Dedifferentiated amniotic fluid mesenchymal stem cell (primary cell): ENCODE measurements around the gene RAPGEF3.

Experiments
- DNase-seq: peaks from one replicate; pipeline ENCODE4 v3.0.0-alpha.2; 2016; ENCODE audit errors: extremely low spot score

The RAPGEF3 gene

DNA sequence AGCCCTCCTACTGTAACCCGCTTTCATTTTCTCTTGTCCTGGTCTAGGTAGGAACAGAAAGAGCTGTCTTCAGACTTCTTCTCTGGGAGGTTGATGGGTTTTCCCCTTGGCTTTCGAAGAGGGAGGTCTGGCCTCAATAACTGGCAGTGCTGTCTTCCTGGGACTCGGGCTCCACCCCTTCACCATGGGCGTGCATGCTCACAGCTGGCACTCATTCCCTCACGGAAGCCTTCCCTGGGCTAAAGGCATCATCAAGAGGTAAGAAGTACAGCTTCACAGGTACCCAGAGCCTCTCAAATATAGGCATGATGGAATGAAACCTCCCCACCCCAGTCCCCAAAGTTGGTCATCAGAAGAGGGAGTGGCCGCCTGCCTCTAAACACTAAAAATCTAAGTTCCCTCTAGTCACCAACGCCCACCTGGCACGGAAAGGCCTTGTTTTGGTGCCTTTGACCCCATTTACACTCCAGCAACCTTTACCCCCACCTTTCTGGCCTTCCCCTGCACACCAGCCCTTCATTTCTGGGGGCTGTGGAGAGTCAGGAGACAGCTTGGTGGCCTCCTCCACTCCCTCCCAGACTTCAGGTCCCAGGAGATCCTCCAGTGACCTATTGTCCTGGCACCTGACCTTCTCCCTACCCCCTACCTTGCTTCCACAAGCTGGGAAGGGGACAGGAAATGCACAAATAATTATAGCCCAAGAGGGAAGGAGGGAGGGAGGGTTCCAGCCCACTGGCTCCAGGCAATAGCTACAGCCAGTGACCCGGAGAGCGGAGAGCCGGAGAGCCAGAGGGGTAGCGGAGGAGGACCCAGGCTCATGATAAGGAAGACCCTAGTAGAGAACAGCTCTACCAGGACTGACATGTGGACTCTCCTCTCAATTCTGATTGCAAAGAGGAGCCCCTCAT, 2.8 kb downstream of the RAPGEF3 start:
- no peak for DNase-seq

DNA sequence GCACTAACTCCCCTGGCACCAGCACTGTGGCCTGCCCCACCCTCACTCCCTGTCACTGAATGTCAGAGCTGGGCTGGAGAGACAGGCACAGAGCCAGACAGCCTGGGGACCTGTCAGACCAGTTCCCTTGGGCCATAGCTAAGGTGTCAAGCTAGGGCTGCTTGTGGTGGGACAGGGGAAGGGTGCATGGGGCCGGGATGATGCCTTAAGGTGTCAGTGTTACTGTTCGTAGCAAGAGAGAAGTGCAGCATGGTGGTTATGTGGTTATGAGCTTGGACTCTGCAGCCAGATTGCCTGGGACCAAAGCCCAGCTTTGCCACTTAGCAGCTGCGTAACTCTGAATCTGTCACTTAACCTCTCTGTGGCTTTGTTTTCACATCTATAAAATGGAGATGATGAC, 3.8 kb downstream of the RAPGEF3 start:
- no peak for DNase-seq

DNA sequence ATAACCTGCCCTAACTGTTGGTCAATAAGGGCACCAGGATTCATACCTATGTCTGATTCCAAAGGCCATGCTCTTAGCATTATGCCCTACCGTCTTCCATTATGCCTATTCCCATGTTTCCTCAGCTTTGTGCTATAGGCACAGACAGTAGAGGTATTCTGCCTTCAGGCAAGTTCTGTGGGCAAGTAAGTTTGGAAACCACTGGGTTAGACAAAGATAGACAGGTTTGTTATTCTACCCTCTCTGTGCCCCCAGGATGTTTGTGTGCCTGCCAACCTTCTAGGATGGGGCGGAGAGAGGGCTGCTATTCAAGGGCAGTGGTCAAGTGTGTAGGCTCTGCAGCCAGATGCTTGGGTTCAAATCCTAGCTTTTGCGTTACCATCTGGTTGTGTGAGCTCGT, 4.6 kb downstream of the RAPGEF3 start:
- DNase-seq: no peak

DNA sequence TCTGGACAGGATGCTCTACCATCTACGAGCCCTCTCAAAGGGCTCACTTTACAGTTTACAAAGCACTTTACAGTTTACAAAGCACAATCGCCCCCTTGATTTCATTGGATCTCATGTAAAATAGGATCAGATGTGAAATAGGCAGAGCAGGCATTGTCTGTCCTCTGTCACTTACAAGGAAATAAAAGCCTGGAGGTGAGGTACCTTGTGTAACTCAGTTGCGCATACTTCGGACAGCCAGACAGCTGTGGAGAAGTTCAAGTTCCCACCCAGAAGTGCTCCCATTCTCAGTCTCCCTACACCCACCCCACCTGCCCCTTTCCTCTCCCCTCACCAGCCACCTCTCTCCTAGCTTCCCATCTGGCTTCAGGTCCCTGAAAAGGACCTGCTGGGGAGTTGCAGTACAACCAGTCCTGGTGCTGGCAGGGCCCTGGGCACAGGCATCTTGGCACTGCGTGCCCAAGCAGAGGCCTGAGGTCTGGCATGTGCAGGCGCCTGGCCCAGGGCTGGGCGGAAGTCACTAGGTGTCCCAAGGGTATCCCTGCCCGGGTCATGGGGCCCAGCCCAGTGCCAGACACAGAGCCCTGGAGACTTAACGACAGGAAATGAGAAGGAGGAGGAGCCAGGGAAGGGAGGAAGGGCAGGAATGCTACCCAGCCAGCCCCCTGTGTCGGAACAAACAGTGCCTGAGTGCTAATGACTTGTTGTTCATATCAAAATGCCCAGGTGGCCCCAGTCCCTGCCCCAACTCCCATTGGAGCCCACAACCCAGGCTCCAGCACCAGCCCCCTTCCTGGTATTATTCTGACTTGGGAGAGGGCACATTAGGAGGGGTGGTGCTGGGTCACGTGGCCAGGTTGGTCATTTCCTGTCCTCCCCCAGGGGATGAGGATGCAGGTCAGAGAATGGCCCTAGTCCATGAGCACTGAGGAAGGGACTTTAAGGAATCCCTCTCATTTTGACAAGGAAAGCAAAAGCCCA, 5.4 kb downstream of the RAPGEF3 start:
- DNase-seq: no peak

DNA sequence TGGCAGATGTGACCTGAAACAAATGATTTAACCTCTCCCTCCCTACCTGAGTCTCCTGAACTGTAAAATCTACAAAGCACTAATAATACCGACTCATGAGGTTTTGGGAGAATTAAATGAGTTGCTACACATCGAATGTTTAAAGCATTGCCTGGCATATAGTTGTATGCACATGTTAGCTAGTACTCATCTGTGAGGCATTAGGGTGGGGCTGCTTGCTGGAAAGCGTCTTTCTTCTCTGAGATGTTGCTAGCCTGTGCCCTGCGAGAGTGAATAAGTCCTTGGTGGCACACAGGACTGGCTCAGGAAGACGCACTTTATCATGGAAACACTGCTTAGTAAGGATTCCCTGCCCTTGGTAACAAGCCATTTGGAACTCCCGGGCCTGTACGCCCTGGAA, 6.1 kb downstream of the RAPGEF3 start:
- peak; percentile 79 for DNase-seq

DNA sequence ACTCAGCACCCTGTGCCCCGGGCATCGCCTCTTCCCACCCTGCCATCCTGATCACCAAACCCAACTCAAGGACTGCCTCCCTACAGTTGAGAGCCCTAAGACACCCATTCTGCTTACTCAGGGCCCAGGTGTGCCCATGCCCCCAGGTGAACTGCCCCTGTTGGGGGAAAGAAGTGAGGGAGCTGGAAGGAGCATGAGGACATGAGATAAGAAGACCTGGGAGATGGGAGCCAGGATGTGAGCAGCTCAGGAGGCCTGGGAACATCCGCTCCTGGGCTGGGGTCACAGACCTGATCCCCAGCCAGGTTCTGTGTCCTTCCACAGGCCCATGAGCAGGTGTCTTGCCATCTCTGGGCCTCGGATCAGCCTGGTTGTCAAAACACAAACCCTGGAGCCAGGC, 6.6 kb downstream of the RAPGEF3 start:
- no peak for DNase-seq

DNA sequence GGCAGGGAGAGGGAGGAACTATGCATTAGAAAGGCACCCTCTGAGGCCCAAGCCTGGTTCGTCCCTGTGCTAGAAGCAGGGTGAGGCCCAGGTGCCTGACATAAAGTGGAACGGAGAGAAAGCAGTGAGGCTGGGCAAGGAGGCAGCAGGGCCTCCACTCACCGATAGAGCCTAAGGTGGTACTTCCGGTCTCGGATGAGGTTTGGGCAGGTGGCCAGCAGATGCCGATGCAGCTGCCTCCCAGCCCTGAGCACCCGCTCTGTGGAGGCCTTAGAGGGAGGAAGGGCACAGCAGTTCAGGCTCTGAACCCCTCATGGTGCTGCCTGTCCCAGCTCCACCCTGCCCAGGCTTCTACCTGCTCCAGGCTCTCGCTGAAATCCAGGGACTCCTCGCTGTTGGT, 7.1 kb downstream of the RAPGEF3 start:
- no peak for DNase-seq

DNA sequence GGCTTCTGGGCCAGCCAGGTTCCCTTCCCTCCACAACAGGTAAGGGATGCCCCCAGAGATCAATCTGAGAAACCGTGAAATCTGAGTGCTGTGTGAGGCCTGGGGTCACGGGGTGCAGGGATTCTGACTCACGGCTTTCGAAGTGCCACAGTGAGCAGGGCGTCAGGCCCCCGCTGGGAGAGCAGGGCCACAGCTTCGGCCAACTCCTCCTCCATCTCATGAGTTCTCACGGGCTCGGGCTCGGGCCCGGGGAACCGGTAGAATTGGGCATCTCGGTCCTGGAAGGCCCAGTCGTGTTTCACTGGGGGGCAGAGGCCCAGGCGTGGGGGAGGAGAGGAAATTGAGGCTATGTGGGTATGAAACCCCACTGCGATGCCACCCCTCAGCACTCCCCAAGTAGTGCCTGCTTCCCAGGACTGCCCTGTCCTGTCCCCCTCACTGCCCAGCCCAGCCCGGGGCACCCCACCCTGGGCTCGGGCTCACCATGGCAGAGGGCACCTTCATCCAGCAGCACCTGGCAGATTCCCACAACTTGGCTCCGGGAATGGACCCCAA, 7.7 kb downstream of the RAPGEF3 start:
- DNase-seq: no peak

DNA sequence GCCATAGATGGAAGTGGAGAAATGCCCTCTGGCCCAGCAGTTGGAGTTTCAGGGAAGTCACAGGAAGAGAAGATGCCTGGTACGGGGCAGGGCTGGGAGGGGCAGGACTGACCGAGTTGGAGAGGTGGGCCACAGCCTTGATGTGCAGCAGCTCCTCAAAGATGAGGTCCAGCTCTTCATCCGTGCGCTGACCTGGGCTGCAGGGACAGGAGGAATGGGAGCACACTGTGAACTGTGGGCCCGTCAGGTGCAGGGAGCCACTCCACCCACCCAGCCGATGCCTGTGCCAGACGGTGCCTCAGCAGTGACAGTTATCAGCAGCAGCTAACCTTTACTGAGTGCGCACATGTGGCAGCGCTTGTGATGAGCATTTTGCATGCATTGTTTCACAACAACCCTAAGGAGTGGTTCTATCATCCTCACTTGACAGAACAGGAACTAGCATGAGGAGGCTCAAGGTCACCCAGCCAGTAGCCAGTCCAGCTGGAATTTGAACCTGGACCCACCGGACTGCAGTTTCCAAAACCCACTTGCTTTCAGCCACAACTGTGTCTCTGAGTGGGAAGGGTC, 8.4 kb downstream of the RAPGEF3 start:
- DNase-seq: no peak

DNA sequence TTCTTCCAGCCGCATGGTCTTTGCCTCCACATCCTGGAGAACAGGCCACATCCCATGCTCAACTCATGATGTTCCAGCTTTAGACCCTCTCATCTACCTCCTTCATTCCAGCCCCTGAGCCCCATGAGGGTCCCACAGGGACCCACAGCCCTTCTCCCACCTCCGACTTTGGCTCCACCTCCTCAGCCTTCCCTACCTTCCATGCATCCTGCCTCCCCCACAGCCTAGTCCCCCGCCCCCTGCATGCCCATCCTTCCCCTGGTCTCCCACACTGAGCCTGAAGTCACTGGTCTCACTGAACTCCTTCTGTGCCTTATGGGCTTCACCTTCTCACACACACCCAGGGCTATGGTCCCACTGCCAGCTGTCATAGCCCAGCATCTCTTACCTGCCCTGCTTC, 9.8 kb downstream of the RAPGEF3 start:
- no peak for DNase-seq

DNA sequence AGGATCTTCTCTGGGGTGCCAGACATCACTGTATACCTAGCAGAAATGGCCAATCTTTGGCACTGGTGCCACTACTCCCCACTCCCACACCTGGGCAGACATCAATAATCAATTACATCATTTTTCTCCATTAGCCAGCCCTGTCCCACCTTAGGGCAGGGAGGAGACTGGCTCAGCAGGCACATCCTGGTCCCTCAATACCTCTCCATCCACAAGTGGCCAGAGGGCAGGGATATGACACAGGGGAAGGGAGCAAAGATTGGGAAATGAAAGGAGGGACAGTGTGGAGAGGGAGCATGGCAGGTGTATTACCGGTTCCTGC, 10.2 kb downstream of the RAPGEF3 start:
- DNase-seq: no peak

DNA sequence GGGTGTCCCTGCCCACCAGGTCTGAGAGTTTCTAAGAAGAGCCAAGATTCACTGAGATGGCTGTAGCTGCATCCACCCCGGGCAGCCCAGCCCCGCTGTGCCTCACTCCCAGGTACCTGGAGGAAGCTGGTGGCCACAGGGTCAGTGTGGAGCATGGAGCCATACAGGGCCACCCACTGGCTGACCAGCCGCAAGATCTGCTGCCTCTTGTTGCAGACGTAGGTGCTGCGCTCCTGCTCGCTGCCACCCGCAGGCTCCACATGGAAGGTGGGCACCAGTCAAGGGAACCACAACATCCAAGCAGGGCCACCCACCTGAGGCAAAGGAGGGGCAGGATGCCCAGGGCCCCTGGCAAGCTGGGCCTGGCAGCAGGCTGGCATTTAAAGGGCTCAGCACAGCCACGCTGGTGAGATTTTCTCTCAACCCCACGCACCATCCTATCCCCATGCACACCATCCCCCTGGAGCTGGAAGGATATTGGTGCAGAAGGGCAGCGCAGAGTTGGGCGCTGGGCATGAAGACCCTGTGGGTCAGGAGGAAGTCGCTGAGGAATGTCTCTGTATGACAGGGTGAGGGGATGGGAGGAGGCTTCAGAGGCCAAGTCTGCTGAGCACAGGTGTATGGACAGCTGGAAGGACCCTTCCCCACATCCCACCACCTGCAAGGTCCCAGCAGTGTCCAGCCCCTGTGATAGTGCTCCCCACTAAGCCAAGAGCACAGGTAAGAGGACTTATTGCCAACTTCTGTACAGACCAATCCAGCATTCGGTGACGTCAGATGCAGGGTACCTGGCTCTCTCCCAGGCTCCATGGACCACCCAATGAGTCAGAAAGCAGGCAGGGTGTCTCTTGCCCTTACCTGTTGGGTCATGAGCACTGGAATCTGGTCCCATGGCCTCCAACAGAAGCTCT, 10.8 kb downstream of the RAPGEF3 start:
- no peak for DNase-seq

DNA sequence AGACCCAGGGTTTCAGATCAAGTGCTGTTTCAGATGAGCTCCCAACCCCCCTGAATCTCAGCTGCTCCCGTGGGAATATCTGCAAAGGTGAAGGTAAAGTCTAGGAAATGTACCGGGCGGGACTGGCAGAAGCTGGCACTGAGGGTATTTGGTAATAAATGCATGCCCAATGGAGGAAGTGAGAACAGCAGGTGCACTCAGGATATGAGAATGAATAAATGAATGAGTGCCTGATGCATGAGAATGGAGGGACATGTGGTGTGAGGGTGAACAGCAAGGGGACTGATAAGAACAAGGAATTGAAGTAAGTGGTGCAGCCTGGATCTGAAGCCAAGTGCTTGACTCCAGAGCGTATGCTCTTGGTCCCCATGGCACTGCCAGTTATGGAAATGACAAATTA, 11.6 kb downstream of the RAPGEF3 start:
- DNase-seq: no peak

DNA sequence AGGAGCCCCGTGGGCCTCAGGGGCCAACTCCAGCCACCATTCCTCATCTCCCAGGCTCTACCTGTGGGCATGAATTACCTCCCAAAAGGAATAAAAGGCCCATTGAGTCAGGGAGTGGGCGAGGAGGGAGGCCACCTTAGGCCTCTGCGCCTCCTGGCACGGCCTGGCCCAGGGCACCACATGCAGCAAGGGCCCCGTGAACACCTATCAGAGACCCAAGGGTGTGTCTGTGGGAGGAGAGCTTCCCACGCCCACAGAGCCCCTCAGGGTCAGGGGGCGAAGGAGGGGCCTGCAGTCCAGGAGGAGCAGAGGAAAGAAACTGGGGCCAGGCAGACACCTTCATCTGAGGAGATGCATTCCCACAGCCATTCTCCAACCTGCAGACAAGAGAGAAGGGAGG, 12.2 kb downstream of the RAPGEF3 start:
- DNase-seq: no peak

DNA sequence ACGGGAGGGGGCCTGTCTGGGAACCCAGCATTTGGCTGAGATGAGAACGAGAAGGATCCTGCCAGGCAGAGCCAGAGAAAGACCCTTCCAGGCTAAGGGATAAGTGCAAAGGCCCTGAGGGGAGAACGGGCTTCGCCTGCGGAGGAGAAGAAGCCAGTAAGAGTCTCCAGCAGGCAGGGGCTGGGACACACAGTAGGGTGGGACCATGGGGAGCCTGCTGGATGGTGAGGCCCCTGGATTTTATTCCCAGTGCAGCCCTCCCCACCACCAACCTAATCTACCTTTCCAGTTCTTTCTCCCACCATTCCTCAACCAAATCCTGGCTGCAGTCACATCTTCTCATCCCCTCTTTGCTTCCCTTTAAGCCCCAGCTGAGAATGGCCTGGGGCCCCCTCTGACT, 12.6 kb downstream of the RAPGEF3 start:
- no peak for DNase-seq

DNA sequence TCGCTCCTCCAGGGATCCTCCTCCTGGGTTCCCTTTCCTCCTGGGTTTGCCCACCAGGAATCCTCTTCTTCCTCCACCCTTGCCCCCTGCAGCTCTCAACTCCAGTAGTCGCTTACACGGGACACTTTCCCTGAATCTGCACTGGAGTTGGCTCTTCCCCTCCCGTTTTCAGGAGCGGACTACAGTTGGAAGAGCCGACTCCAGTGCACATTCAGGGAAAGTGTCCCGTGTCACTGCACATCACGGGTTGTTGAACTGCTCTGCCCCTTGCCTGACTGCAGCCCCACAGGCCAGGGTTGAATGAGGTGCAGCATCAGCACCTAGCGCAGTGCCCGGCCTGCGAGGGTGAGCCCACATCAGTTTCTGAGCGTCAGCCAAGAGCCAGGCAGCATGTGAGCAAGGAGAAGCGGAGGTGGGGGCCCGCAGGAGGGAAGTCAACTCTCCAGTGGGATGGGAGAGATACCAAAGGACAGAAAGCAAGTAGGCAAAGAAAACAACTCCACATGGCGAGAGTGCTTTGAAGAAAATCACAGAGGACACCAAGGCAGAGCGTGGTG, 13.1 kb downstream of the RAPGEF3 start:
- no peak for DNase-seq

DNA sequence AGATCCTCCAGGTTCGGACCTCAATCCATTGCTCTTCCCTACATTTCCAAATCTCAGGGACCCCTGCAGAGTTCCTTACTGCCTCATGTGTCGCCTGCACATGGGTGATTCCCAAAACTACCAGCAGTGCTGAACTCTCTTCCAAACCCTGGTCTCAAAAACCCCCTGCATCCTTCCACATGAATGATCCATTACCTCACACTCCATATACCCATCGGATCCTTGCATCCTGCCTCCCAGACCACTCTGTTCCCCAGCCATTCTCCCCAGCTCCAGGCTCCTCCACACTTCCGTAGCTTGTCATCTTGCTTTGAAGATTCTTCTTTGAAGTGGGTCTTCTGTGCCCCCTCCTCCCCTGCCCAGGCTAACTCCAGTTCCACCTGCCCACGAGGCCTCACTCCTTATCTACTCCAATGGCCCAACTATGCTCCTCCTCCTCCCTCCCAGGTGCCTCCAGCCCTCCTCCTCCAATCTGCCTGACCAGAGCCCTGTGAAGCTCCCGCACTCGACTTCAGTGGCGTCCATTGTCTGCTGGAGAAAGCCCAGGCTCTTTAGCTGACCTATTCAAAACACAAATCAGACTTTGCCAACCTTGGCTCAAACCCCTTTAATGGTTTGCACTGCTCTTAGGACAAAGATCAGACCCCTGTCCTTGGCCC, 13.8 kb downstream of the RAPGEF3 start:
- DNase-seq: no peak

DNA sequence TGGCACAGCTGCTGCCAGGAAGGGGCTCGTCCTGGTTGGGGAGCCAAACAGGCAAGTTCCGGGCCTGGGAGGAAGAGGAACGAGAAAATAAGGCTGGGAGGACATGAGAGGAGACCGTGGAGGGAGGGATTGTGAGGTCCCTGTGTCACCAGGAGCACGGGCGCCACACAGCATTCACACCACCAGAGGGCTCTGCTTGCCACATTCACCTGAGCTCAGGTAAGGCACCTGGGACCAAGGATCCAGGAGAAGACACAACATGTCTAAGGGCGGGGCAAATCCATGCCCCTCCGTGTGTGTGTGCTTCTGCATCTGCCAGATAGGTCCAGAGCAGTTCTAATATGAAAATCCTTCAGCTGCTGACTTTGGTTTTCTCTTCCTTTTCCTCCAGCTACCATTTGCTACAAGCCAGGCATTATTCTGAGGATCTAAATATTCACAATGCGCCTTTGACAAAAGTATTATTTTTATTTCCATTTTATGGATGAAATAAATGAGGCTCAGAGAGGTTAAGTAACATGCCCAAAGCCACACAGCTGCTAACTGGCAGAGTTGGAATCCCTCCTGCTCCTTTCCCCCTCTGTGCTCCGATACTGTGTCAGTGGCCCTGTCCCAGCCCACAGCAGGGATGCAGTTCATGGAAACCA, 14.6 kb downstream of the RAPGEF3 start:
- DNase-seq: no peak

DNA sequence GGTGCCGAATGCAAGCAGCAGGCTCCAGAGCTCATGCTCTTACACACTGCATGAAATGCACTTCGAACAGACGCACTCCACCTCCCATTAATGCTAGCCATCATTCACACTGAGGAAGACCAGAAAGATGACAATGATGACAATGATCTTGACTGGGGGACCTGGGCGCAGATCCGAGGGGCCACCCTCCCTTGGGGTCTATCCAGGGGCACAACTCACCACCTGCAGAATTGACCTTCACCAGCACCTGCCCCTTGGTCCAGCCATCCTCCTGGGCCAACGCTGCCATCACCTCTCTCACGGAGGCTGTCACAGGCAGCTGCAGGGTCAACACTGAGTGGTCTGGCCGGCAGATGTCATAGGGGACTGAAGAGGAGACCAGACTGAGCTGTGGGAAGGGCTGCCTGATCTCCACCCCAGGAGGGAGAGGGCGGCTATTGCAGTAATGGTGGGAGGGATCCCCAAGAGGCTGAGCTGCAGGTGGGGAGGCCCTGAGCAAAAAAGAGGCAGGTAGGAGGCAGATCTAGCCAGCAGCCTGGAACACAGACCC, 15.3 kb downstream of the RAPGEF3 start:
- DNase-seq: no peak
